ENCODE data around the gene TRIM7.
"Not testable (repeated sequence)": the region's sequence is repeated elsewhere in the genome, so short reads cannot be mapped to it uniquely, and the experiment has no call there.

The TRIM7 gene

DNA sequence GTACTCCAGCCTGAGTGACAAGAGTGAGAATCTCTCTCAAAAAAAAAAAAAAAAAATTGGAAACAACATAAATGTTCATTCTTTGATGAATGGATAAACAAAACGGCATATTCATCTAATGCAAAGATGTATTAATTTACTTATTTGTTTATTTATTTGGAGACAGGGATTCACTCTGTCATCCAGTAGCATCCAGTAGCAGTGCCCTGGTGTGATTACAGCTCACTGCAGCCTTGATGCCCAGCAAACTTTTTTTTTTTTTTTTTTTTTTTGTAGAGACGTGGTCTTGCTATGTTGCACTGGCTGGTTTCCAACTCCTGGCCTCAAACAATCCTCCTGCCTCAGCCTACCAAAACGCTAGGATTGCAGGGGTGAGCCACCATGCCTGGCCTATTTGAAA lies 33.2 kb downstream of the TRIM7 start:
- DNase-seq (no peak), ATAC-seq (no peak)

DNA sequence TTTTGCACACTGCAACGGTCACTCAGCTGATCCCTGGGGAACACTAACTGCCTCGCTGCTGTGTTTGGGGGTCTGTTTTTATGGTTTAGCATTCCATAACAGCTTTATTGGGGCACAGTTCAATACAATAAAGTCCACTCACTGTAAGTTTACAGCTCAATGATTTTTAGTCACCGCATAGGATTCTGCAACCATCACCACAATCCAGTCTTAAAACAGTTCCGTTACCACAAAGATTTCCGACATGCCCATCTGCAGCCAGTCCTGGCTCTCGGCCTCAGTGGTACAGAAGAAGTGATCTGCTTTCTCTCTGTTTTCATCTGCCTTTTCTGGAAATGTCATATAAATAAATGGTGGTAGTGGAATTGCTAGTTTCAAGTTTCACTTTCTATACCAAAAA lies 34.0 kb downstream of the TRIM7 start:
- ATAC-seq (no peak), DNase-seq (no peak)

DNA sequence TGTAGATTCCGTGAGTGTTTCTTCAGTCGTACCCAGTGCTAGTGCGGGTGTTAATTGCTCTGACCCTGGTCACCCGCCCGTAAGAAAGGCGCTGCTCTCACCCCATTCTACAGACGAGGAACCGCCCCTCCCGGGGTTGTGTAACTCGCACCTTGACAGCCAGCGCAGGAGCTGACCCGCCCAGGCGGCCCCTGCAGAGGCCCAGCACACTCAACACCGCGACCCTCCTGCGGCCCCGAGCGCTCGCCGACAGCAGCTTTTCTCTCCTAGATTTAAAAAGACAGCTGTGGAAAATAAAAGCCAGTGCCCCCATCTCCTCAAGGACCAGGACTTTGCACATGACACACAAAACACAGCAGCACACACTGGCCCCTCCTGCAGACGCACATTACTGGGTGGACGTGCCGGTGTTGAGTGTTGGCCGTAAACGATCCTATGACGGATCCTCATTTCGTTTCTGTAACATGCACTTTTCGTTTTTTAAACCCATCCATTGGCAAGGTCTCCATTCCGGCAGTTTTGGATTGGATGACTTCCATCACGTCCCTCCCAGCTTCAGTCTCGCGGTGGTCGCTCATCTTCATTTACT lies 34.7 kb downstream of the TRIM7 start:
- ATAC-seq, result no peak

DNA sequence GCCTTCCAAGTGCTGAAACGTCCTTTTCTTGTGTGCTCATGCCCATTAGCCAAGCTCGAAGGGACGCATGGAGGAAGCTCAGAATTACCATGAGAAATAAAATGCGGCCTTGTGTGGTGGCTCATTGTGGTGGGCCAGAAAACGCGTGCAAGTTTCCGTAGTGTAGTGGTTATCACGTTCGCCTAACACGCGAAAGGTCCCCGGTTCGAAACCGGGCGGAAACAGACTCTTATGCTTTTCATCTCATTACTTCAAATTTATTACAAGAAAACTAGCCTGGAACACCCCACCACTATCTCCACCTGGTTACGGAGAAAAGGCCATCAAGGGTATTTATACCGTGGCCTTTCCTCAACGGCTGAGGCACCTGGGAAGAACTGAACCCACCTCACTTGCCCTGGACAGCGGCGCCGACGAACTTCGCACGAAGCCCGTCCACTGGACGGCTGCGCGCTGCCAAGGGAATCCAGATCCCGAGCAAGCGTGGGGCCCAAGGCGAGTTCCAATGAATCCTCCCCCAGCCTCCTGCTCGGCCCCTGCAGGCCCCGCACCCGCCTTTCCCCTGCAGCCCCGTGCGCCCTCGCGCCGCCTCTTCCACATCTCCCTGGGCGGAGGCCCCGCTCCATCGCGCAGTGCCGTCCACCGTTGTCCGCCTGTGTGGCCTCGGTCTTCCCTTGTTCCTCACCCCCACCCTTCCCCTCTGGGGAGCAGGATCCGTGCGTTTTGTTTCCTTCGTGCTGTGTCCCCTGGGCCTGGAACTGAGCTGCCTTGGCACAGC lies 35.3 kb downstream of the TRIM7 start:
- DNase-seq (peak; percentile 87), ATAC-seq (peak; percentile 29)

More for the DNA sequence above, 34.7 kb downstream of the TRIM7 start:
- DNase-seq, result no peak

DNA sequence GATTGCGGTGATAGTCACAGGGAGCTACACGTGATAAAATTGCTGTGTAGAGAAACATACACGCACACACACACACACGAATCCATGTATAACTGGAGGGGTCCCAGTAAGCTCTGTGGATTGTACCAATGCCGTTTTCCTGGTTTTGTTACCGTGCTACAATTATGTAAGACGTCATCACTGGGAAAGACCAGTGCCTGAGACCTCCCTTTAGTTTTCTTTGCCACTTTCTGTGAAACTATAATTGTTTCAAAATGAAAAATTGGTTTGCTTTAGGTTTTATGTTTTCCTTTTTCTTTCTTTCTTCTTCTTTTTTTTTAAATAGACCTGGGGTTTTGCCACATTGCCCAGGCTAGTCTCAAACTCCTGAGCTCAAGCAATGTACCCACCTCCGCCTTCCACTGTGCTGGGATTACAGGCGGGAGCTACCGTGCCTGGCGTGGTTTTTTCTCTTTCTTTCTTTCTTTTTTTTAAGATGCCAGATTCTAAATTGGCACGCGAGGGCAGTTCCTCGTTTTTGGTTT lies 36.3 kb downstream of the TRIM7 start:
- DNase-seq, result no peak
- no peak for ATAC-seq

DNA sequence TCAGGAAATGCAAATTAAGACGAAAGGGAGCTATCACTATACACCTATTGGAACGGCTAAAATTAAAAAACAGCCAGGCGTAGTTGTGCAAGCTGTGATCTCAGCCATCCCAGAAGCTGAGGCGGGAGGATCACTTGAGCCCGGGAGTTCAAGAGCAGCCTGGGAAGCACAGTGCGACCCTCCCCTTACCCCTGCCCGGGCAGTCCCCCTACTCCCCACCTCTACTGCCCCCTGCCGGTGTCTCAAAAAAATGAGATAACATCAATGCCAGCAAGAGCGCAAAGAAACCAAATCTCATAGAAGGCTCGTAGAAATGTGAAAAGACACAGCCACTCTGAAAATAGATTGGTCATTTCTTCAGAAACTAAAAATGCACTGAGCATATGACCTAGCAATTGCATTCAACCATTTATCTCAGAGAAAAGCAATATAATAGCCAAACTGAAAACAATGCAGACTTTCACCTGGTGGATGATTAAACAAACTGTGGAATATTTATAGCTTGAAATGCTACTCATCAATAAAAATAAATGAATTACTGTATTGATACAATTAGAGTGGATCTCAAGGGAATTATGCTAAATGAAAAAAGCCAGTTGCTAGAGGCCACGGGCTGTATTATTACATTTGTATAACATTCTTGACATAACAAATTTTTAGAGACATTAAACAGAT lies 37.0 kb downstream of the TRIM7 start:
- ATAC-seq (no peak), DNase-seq (peak; percentile 70)

DNA sequence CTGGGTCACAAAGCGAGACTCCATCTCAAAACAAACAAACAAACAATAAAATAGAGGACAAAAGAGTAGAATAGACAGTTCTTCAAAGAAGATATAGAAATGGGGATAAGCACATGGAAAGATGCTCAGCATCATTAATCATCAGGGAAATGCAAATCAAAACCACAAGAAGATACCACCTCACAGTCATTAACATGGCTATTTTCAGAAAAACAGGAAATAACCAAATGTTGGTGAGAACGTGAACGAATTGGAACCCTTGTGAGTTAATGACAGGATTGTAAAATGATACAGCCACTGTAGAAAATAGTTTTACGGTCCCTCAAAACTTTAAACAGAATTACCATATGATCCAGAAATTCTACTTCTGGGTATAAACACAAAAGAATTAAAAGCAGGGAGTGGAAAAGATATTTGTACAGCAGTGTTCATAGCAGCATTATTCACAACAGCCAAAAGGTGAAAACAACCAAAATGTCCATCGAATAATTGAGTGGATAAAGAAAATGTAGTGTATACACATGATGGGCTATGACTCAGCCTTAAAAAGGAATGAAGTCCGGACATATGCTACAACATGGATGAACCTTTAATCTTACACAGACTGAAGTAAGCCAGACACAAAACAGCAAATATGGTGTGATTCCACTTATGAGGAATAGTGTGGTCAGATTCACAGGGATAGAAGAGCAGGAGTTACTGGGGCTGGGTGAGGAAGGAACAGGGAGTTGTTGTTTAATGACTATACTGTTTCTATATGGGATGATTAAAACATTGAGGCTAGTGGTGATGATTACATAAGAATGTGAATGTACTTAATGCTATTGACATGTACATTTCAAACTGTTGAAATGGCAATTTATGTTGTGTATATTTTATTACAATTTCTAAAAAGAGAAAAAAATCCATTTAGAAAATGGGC lies 37.9 kb downstream of the TRIM7 start:
- ATAC-seq (no peak), DNase-seq (no peak)

DNA sequence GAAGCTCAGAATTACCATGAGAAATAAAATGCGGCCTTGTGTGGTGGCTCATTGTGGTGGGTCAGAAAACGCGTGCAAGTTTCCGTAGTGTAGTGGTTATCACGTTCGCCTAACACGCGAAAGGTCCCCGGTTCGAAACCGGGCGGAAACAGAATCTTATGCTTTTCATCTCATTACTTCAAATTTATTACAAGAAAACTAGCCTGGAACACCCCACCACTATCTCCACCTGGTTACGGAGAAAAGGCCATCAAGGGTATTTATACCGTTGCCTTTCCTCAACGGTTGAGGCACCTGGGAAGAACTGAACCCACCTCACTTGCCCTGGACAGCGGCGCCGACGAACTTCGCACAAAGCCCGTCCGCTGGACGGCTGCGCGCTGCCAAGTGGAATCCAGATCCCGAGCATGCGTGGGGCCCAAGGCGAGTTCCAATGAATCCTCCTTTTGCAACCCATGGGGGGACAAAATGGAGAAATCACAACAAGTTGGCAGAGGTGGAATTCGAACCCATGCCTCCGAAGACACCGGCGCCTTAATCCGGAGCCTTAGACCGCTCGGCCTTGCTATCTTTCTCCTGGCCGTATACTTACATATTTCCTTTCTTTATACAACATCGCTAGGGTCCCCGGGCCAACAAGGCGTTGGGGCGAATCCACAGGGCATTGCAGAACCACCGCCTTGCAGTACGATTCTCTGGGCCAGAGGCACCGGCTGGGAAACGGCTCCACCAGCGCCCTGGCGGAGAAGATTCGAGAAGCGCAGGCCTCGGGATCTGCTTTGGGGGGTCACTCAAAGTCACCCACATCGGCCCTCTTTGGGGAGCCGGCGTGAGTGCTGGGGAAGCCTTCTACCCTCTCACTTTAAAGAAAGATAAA lies 40.7 kb downstream of the TRIM7 start:
- ATAC-seq (peak; percentile 15), DNase-seq (peak; percentile 63)

DNA sequence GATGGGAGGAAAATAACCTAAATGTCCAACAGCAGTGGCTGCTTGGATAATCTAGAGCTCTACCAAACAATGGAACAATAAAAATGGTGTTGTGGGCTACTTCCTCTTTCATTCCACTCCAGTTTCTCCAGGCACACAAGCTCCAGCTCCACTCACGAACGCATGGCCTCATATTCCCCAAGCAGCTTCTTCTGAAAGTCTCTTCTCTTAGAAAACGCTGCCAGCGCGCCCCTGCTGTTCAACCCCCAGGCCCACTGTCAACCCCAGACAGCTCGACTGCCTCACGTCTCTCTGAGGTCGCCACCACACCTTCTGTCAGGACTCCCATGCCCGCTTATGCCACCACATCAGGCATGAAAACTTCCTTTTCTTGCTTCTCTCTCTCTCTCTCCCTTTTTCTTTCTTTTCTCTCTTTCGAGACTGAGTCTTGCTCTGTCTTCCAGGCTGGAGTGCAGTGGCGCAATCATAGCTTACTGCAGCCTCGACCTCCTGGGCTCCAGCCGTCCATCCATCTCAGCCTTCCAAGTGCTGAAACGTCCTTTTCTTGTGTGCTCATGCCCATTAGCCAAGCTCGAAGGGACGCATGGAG lies 41.4 kb downstream of the TRIM7 start:
- no peak for DNase-seq
- ATAC-seq, result no peak

DNA sequence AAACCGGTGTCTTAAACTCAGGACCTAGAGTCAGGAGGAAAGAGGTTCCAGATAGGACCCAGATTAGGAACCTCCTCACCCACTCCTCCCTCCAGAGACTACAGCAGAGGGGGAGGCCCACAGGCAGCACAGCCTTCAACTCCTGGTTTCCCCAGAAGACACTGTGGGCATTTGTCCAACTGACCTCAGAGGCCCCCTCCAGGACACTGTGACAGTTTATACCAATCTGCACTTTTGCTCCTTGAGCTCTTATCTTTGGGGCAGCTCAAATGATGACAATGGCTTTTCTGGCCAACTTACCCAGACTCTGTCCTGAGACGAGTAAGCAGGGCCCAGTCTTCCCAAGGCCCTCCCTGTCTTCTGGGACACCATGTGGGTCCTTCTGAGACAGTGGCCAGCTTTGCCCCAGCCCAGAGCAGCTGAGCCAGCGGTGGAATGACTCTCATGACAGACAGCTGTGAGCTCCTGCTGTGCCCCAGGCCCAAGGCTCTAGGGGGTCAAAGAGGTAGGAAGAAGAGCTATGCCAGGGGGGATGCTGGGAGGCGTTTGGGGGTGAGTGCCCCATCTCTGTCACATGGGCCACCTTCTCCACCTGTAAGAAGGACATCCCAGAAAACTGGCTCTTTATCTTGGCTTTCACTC lies 43.3 kb downstream of the TRIM7 start:
- no peak for ATAC-seq
- no peak for DNase-seq

DNA sequence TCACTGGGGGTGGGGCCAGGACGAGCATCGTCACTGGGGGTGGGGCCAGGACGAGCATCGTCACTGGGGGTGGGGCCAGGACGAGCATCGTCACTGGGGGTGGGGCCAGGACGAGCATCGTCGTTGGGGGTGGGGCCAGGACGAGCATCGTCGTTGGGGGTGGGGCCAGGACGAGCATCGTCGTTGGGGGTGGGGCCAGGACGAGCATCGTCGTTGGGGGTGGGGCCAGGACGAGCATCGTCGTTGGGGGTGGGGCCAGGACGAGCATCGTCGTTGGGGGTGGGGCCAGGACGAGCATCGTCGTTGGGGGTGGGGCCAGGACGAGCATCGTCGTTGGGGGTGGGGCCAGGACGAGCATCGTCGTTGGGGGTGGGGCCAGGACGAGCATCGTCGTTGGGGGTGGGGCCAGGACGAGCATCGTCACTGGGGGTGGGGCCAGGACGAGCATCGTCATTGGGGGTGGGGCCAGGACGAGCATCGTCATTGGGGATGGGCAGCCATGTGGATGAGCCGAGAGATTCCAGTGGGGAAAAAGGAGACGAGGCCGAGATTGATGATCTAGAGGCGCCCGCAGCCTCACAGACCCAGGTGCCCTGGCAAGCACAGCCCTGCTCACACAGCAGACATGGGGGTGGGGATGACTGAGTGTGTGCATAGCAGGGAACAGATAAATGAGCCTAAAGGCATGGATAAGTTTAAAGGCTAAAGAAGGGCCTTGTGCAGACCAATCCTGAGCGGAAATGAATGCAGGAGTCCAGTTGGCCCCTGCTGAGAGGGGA lies 44.1 kb downstream of the TRIM7 start:
- not testable (repeated sequence) for ATAC-seq
- DNase-seq, result peak; percentile 45

DNA sequence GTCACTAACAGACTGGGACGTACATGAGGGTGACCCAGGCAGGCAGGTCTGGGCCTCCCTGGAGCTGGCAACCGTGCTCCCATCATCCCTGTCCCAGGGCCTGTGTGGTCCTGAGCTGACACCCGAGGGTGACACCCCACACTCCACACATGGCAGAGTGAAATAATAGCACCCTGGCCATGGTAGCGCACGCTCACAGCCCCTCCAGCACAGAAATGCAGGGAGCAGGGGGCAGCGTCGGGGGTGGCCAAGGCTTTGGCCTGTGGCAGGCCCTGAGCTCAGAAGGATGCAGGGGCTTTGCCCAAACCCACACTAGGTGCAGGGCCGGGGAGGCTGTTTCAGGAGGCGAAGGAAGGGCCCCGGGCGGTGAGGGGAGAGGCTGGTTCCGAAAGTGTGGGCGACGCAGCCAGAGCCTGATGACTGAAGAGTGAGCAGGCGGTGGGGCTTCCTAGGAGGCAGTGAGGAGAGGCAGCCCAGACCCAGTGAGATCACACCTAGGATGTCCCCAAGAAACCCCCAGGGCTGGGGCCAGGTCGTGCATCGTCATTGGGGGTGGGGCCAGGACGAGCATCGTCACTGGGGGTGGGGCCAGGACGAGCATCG lies 44.7 kb downstream of the TRIM7 start:
- ATAC-seq (peak; percentile 88), DNase-seq (peak; percentile 81)

DNA sequence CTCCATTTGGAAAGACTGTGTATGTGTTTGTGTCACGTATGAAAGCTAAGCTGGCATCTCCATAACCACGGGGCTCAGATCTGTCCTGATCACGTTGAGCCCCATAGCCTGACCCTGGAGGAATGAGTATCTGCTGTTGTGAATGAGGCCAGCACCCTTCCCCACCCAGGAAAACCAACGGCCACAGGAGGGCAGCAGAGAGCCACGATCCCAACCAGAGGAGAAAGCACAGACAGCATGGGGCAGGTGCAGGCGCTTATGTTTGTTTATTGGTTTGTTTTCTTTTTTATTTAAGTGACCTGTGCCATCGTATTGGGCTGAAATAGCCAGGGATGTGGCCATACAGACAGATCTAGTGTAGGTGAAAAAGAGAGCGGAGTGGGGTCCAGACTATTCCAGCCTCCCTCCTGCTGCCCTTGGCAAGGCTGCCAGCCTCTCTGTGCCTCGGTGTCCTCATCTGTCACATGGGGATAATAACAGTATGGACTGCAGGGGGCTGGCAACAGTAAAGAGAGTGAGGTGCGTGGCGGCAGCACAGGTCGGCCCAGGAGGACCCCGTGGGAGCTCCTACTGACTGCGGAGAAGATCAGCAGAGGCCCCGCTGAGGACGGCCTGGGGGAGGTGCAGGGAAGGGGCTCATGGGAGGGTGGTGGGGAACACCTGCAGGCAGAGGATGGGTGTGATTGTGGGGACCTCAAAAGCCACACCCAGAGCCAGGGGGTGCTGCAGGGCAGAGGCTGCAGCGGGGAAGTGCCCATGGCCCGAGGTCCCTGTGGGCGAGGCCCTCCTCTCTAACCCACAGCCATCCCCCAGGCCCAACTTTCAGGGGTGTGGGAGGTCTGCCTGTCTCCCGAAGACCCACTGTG lies 45.5 kb downstream of the TRIM7 start:
- DNase-seq, result peak; percentile 95

DNA sequence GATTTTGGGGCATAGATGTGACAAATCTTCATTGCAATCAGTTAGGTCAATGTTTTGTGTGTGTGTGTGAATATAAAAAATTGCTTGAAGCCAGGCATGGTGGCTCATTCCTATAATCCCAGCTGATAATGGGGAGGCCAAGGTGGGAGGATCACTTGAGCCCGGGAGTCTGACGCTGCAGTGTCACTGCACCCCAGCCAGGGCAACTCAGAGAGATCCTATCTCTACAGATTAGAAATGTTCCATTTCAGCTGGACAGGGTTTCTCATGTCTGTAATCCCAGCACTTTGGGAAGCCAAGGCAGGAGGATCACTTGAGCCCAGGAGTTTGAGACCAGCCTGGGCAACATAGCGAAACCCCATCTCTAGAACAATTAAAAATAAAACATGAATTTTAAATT lies 46.1 kb downstream of the TRIM7 start:
- DNase-seq (no peak), ATAC-seq (no peak)

More for the DNA sequence above, 45.5 kb downstream of the TRIM7 start:
- peak; percentile 65 for ATAC-seq

DNA sequence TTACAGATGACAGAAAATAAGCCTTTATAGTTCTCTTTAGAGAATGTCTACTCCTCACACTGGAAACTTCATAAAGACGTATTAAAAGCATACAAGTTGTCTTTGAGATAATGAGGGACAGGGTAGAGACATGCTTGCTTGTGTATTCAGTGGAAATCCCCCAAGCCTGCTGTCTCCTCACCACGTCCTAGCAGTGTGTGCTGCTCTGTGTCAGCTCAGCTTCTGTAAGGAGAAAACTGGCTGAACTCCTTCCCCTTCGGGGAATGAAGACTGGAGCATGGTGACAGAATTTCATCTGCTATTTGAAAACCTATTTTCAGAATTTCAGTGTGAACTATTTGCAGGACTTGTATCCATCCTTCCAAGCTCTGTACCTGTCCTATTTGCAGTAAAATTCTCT lies 48.2 kb downstream of the TRIM7 start:
- DNase-seq (no peak), ATAC-seq (no peak)

DNA sequence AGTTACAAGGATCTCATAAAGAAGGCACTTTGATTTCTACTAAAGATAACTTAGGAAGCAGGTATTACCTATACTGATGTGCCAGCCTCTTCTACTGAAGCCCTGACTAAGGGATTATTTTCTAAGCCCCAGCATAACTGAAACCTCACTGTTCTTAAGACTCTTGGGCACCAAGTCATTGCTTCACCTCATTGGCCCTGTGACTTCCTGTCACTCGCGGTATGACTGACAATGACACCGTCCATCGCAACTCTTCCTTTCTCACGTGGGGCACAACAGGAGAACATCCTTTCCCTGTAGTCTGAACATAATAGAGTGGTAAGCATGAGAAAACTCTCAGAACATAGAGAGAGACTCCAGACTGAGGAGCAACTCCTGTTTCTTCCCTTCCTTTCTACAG lies 51.2 kb downstream of the TRIM7 start:
- DNase-seq, result no peak
- peak; percentile 58 for ATAC-seq

DNA sequence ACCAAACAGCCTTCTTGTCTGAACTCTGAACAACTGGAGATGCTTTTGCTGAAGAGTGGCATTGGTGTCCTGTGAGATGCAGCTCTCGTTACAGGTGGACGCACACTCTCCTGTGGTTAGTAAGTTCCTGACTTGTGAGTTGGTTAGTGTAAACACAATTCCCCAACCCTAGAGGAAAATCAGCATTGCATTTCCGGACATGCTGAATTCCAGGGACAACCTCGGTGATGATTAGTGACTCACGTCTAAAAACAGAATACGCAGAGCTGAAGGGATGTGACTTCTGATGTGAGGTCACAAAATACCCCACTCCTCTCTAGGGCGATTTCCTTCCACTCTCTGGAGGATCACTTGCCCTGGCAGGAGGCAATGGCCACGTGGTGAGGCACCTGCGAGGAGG lies 52.6 kb downstream of the TRIM7 start:
- DNase-seq, result no peak

DNA sequence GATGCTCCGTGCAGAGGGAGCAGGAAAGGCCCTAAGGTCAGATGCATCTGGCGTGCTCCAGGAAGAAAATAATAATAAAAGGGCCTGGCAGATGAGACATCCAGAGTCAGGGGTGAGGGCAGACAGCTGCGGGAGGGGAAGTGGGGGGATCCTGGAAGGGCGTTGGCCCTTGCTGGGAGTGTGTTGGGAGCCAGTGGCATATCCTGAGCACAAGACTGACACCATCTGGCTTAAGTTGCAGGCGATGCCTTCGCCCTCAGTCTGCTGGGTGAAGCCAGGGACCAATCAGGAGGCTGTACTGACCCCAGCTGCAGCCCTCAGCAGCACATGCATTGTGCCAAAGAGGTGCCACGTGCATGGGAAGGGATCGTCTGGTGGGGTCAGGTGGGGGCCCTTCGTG lies 53.9 kb downstream of the TRIM7 start:
- no peak for ATAC-seq
- DNase-seq, result no peak

More for the DNA sequence above, 52.6 kb downstream of the TRIM7 start:
- ATAC-seq, result no peak
